ENCODE data around the gene AP3D1. TPM values are rescaled to one million over a fixed set of nuclear protein-coding genes. Genes with fewer than 3 reads are reported as not detected.
A peak's percentile ranks its signal among the peaks of the same experiment; 100 is the strongest.

Gene AP3D1
- total and polyA plus RNA-seq, 9 of the 15 experiments (the other 6 are each of a cell fraction or from before 2014, with no cell fraction given): 1.2 to 86.1 (median 35.9) TPM

DNA sequence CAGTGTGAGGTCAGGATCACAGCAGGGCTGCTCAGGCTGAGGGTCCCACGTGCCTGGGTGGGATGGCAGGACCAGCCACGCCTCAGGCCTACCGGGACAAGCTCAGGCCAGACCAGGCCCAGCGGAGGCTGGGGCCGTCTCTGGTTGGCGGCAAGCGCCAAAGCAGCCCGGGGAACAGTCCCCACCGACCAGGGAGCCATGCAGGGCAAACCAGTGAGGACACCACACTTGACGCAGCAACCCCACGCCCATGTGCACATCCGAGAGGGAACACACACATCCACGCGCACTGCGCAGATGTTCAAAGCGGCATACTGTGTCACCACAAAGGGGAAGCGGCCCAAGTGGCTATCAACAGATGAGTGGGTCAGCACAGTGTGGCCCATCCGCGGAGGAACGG lies 39.5 kb downstream of the AP3D1 start:
- CTCF ChIA-PET (ENCODE audit: low intra/inter-chr PET ratio): no interaction called here
- H4K20me1 ChIP-seq (replicated peaks; ENCODE audit: control insufficient read depth, insufficient read depth, low read length): no peaks in the 10 kb centered on the region; the same call in 1 of the 2 replicates
- BruUV-seq (replicated peaks): no TSS peak
- no peak for ATAC-seq
- intact Hi-C loops (cut with micrococcal nuclease) (no loop called here), in situ Hi-C loops (cut with MboI) (no loop called here)
- H3K27ac ChIP-seq (ENCODE audit: extremely low read depth, low read depth, low read length): no peak overlapping the region
- WGBS (ENCODE audit: insufficient coverage, low coverage, missing lambda C conversion rate): 94% methylated on average over 19 of the region's 20 CpGs
- H3K36me3 ChIP-seq (ENCODE audit: control insufficient read depth, insufficient read depth, low read length): peaks cover 95% of the 10 kb centered on the region
- H3K9me3 ChIP-seq (replicated peaks; ENCODE audit: control insufficient read depth, insufficient read depth, low read depth, low read length): no peaks in the 10 kb centered on the region
- no peaks in the 10 kb centered on the region for H3K79me2 ChIP-seq (ENCODE audit: control insufficient read depth, insufficient read depth, low read length)
- H3K4me1 ChIP-seq (replicated peaks in 1 of 2; ENCODE audit: control insufficient read depth in 2 of 2, insufficient read depth in 2 of 2, low read length in 2 of 2): peaks cover 0 to 16% of the 10 kb centered on the region in 2 experiments; a peak in 1 of 5 replicates
- no peak overlapping the region for H3K4me3 ChIP-seq
- H3K9me1 ChIP-seq (ENCODE audit: control insufficient read depth, insufficient read depth, low read length): no peaks in the 10 kb centered on the region
- no peak for DNase-seq (ENCODE audit: extremely low read depth in 1 of 4, low spot score in 3 of 4)
- no peak overlapping the region for H3K4me2 ChIP-seq (ENCODE audit: insufficient read depth, low read length)
- TF ChIP-seq CUX1 (CRISPR knock-in tag; IDR thresholded peaks at IDR 0.05) (no peak), NELFE (IDR thresholded peaks at IDR 0.05; ENCODE audit: insufficient read depth, insufficient read length) (no peak), RBM22 (IDR thresholded peaks at IDR 0.05; ENCODE audit: low read depth, low read length, poor library complexity, severe bottlenecking) (peak; percentile 63), SRSF9 (IDR thresholded peaks at IDR 0.05; ENCODE audit: borderline replicate concordance, low read depth, low read length) (no peak), ZBTB33 (CRISPR knock-in tag; IDR thresholded peaks at IDR 0.05) (0 out of 2 replicates have a peak, but pooled peaks have one; percentile 41), HMG20B (CRISPR knock-in tag; IDR thresholded peaks at IDR 0.05) (no peak)
- no peak overlapping the region; a peak in 1 of 4 replicates for H3K9ac ChIP-seq (ENCODE audit: insufficient read depth in 1 of 2, low read depth in 2 of 2, low read length in 2 of 2)
- FAIRE-seq: no peak
- POLR2A ChIA-PET: interaction anchor here (1.0 kb wide), 1 partner anchor 15 kb away, joined by 3 read pairs; no protein-coding TSS in a partner anchor
- H2AFZ ChIP-seq (ENCODE audit: low read depth, low read length): no peak overlapping the region
- no peaks in the 10 kb centered on the region for H3K27me3 ChIP-seq (ENCODE audit: control insufficient read depth in 2 of 2, insufficient read depth in 2 of 2, low read length in 2 of 2)
